ENCODE measurements around the gene BRIP1. TPM values are rescaled to one million over a fixed set of nuclear protein-coding genes. Genes with fewer than 3 reads are reported as not detected.
"Not testable (repeated sequence)": the region's sequence is repeated elsewhere in the genome, so short reads cannot be mapped to it uniquely, and the experiment has no call there.

Gene BRIP1
- total RNA-seq, 3 donors from 2014 or later (not counting 1 experiment from before 2014, with no cell fraction given): 2.7 to 3.7 (median 2.9) TPM

- intact Hi-C loops (cut with micrococcal nuclease): no loop called here
- Mint-ChIP-seq H3K9me3 (peaks cover 0 to 3% of the 10 kb centered on the region in 2 donors), H3K4me1 (no peaks in the 10 kb centered on the region), H3K27me3 (ENCODE audit: low read depth in 2 of 2) (no peaks in the 10 kb centered on the region), H3K4me3 (no peak overlapping the region), H3K27ac (no peak overlapping the region), H3K36me3 (peaks cover 7% of the 10 kb centered on the region)
- Histone ChIP-seq H3K36me3 (ENCODE audit: control insufficient read depth, insufficient read depth, low read length) (no peaks in the 10 kb centered on the region), H3K9me3 (ENCODE audit: control insufficient read depth, insufficient read depth, low read length) (no peaks in the 10 kb centered on the region), H3K27me3 (ENCODE audit: control insufficient read depth, insufficient read depth, low read length) (no peaks in the 10 kb centered on the region), H3K27ac (ENCODE audit: low read length) (no peak overlapping the region), H3K4me3 (ENCODE audit: low read length) (no peak overlapping the region), H3K4me1 (ENCODE audit: control insufficient read depth, insufficient read depth, low read length) (no peaks in the 10 kb centered on the region)
- no peak for ATAC-seq
- no CpG with 5 or more reads among the region's 2 CpGs for WGBS (ENCODE audit: insufficient coverage)
- no peak for DNase-seq
- TF ChIP-seq CTCF (IDR thresholded peaks at IDR 0.05): no peak
These were observed 140.9 kb downstream of the BRIP1 start for GRCh38 chr17:61722398-61722797.

GRCh38 chr17:61720016-61720795, 143.1 kb downstream of the BRIP1 start:
- Mint-ChIP-seq H3K36me3 (peaks cover 12% of the 10 kb centered on the region), H3K4me3 (no peak overlapping the region), H3K4me1 (no peaks in the 10 kb centered on the region), H3K27me3 (ENCODE audit: low read depth in 2 of 2) (no peaks in the 10 kb centered on the region), H3K9me3 (peaks cover 0 to 3% of the 10 kb centered on the region in 2 donors), H3K27ac (no peak overlapping the region)
- ATAC-seq: no peak
- no peaks in the 10 kb centered on the region for H3K36me3 ChIP-seq (ENCODE audit: control insufficient read depth, insufficient read depth, low read length)
- no peak overlapping the region for H3K4me3 ChIP-seq (ENCODE audit: low read length)
- H3K9me3 ChIP-seq (ENCODE audit: control insufficient read depth, insufficient read depth, low read length): no peaks in the 10 kb centered on the region
- no peak for TF ChIP-seq CTCF (IDR thresholded peaks at IDR 0.05)
- WGBS (ENCODE audit: insufficient coverage): 100% methylated on average over 2 of the region's 4 CpGs
- no peaks in the 10 kb centered on the region for H3K27me3 ChIP-seq (ENCODE audit: control insufficient read depth, insufficient read depth, low read length)
- intact Hi-C loops (cut with micrococcal nuclease): no loop called here
- DNase-seq: no peak
- H3K27ac ChIP-seq (ENCODE audit: low read length): no peak overlapping the region
- no peaks in the 10 kb centered on the region for H3K4me1 ChIP-seq (ENCODE audit: control insufficient read depth, insufficient read depth, low read length)

- H3K27me3 Mint-ChIP-seq (ENCODE audit: low read depth in 2 of 2); H3K27ac ChIP-seq (ENCODE audit: low read length); H3K4me3 ChIP-seq (ENCODE audit: low read length); H3K9me3 ChIP-seq (ENCODE audit: control insufficient read depth, insufficient read depth, low read length); H3K4me1 ChIP-seq (ENCODE audit: control insufficient read depth, insufficient read depth, low read length); H3K4me1 Mint-ChIP-seq; DNase-seq; H3K9me3 Mint-ChIP-seq; intact Hi-C loops (cut with micrococcal nuclease); H3K27me3 ChIP-seq (ENCODE audit: control insufficient read depth, insufficient read depth, low read length); H3K36me3 ChIP-seq (ENCODE audit: control insufficient read depth, insufficient read depth, low read length); H3K4me3 Mint-ChIP-seq; H3K27ac Mint-ChIP-seq; ATAC-seq: not testable (repeated sequence)
- 97% methylated on average over 7 of the region's 8 CpGs for WGBS (ENCODE audit: insufficient coverage)
- H3K36me3 Mint-ChIP-seq: peaks cover 12% of the 10 kb centered on the region
These were observed 144.1 kb downstream of the BRIP1 start for GRCh38 chr17:61719220-61719619.

- H3K27ac ChIP-seq (ENCODE audit: low read length): no peak overlapping the region
- DNase-seq: no peak
- no peak for TF ChIP-seq CTCF (IDR thresholded peaks at IDR 0.05)
- H3K4me1 ChIP-seq (ENCODE audit: control insufficient read depth, insufficient read depth, low read length): no peaks in the 10 kb centered on the region
- H3K36me3 ChIP-seq (ENCODE audit: control insufficient read depth, insufficient read depth, low read length): no peaks in the 10 kb centered on the region
- Mint-ChIP-seq H3K4me1 (no peaks in the 10 kb centered on the region), H3K9me3 (peaks cover 0 to 3% of the 10 kb centered on the region in 2 donors), H3K36me3 (peaks cover 12% of the 10 kb centered on the region), H3K27me3 (ENCODE audit: low read depth in 2 of 2) (no peaks in the 10 kb centered on the region), H3K27ac (no peak overlapping the region), H3K4me3 (no peak overlapping the region)
- no peaks in the 10 kb centered on the region for H3K27me3 ChIP-seq (ENCODE audit: control insufficient read depth, insufficient read depth, low read length)
- intact Hi-C loops (cut with micrococcal nuclease): no loop called here
- no peak overlapping the region for H3K4me3 ChIP-seq (ENCODE audit: low read length)
- H3K9me3 ChIP-seq (ENCODE audit: control insufficient read depth, insufficient read depth, low read length): no peaks in the 10 kb centered on the region
- ATAC-seq: no peak
These were observed 145.3 kb downstream of the BRIP1 start for GRCh38 chr17:61718022-61718421.
